Epidermal melanocyte (primary cell): ENCODE results near the gene INHBB.

Experiments
- DNase-seq: peaks from one replicate; pipeline ENCODE4 v3.0.0; 2011; ENCODE audit warnings: low spot score; ENCODE audit not compliant: insufficient read length

INHBB gene

DNA sequence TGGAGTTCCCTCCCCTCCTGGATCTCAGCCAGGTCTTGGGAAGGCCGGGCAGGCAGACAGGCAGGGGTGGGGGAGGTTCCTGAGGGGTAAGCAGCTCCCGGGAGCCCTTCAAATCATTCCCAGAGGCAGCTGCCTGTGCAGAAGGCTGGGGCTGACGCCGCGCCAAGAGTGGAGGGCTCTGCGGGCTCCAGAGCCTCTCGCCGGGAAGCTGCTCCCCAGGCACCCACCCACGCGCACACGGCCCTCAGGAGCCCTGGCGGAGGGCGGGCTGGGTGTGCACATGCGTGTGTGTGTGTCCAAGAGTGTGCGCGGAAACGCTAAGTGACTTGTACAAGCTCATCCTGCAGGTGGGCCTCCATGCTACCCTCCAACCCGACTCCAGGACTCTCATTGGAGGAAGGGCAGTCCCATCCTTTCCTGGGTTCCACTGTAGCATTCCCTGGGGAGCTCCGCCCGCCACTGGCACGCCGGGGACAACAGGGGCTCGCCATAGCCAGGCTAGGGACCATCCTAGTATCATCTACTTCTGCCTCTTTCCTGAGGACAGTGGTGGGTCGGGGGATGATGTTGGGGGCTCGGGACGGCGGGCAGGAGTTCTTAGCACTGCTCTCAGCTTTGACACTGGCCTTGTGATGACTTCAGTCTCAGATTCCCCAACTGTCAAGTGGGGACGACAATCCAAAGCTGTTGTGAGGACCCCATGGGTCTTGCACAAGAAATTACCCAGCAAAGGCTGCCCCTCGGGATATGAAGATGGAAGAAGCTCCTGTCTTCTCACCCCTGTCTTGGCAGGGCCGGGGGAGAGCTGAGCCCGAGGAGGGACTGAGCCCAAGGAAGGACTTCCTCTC, 50.3 kb downstream of the INHBB start:
- DNase-seq = peak; percentile 14

DNA sequence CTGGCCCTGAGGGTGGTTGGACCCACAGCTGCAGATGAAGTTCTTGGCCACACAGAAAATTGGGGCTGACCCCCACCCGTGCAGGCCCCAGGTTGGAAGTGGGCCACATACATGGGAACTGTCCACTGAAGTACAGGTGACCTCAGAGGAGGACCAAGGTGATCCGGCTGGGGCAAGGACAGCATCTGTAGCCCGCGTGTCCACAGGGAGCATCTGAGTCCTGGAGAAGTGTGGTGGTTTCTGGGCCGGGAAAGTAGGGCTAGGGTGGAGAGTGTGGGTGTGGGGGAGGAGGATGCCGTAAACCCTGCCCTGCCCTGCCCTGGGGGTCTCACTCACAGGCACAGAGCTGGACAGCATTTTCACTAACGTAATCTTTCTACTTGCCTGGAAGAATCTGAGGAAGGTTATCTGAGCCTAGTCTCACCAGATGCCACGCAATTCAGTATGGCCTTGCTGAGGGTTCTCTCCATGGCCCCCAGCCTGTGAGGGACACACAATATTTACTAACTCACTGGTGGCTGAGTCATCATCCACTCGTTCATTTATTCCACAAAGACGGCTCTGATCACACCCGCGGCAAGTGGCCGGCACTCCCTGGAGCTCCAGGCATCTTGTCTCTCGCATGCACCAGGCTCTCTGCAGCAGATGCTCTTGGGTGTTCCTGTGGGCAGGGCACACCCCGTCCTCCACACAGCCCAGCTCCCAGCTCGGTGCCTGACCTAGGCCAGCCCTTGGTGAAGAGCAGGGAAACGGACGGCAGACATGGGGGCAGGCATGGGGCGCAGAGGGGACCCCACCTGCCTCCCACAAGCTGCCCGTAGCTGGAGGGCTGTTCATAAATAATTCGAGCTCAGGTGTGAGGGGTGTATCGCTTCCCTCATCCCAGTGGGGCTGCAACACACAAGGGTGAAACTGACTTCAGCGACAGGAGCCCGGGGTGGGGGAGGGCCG, 51.2 kb downstream of the INHBB start:
- peak; percentile 63 for DNase-seq

DNA sequence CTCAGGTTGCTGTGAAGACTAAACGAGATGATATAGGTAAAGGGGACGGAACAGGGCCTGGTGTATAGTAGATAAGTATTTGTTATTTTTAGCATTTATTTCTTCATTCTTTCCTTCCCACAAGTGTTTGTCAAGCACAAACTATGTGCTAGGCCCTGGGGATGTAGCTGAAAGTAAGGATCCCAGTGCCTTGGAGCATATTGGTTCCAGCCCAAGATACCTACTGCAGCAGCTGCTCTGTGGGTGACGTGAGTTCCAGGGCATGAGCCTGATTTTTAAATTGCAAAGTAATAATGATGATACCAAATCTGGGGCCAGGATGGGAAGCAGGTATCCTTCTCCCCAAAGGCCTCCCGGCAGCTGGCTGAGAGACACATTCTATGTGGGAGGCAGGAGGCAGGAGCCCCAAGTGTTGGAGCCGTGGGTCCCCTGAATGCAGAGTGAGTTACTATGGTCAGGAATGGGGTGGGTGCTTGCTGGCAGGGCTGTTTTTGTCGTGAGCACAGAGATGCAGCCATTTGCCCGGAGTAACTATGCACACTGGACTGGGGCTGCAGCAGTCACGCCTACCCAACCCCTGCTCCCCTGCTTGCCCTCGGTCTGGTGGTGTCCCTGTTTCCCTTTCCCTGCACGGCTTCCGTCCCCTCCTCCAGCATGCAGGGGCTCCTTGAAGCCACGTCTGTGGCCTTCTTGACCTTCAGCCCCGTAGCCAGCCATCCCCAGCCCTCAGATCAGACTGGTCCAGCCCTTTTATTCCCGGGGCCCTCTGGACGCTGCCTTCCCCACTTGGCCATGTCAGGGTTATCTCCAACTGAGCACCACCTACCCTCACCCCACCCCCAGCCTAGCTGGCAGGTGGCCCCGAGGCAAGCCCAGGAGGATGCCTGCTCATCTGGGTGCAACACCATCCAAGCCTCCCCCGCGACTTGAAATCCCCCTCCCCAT, 52.4 kb downstream of the INHBB start:
- no peak for DNase-seq

DNA sequence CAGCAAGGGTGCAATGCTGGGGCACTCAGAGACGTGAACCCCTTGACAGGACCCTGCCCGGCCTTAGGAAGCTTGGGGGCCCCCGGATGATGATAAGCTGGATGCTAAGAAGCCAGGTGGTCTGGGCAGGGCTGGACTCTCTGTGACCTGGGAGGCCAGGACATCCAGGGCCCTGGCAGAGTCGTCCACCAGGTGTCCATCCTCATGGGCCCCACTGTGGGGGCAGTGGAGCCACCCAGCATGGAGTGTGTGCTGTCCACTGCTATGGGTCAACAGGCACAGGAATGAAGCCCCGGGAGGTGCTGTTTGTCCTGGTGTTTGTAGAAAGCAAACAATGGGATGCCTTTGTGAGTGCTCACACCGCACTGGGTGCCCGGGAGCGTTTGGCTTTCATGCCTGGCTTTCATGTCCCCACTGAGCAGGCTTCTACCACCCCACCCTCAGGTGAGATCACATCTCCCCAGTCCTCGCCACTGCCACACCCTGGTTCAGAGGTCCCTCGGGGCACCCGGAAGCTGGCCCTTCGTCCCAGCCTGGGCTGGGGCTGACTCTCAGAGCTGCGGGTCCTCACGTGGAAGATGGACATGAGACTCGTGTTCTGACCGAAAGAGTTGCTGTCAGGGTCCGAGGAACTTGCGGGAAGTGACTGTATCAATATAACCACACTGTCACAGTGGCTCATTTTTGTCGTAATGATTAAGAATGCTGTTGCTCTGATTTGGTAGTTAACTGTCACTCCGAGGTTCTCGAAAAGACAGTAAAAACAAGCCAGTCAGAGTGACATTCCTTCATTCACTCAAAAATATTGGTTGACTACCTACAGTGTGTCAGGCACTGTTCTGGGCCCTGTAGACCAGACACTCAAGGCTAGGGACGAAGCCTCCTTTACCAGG, 53.3 kb downstream of the INHBB start:
- no peak for DNase-seq

DNA sequence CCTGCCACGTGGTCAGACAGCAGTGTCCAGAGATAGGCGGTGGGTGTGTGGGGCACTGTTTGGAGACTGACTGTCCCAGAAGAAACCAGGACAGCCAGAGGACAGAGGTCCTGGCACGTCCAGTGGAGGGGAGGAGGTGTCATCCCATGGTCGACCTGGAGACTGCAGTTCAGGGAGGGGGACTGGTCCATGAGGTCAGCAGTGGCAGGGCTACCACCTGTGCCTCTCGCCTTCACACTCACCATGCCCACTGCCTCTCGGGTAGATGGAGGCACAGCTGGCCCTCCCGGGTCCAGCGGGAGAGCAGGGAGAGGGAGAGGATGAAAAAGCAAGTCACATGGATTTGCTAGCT, 53.9 kb downstream of the INHBB start:
- no peak for DNase-seq

DNA sequence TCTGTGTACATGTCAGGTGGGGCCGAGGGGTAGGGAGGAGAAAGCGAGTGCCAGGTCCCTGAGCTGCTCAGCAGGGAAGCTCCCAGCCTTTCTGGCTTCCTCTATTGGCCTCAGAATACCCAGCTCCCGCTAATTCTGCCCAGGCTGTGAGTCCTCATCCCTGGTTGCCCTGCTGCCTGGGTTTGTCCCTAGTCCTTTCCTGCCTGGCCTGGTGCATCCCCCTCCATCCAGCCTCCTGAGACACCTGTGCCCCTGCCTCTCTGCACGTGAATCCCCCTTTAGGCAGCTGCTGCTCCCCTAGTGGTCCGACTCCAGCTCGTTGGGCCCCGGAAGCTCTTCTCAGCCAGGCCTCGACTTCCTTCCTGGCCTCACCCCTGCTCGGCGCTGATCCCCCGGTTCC, 54.6 kb downstream of the INHBB start:
- DNase-seq = no peak
